Kidney epithelial cell (primary cell): ENCODE data around the gene ROR1. TPM values are rescaled to one million over a fixed set of nuclear protein-coding genes. Genes with fewer than 3 reads are reported as not detected.

Source experiments
- DNase-seq: peaks from one replicate; pipeline ENCODE4 v3.0.0-alpha.2; 2010; ENCODE audit warnings: low read depth
- H3K27me3 ChIP-seq: 2 replicates; pipeline ENCODE4 v1.6.0; 2011; ENCODE audit warnings: low read length; ENCODE audit not compliant: control insufficient read depth, insufficient read depth
- H3K36me3 ChIP-seq: 2 replicates; pipeline ENCODE4 v1.5.1; 2011; ENCODE audit warnings: low read length; ENCODE audit not compliant: control insufficient read depth, insufficient read depth
- H3K4me3 ChIP-seq: 2 replicates; pipeline ENCODE4 v1.5.1; 2011; ENCODE audit warnings: low read depth, mild to moderate bottlenecking, control low read depth, low read length
- CTCF ChIP-seq: IDR thresholded peaks from 2 replicates; pipeline ENCODE4 v1.5.1; 2011; ENCODE audit warnings: mild to moderate bottlenecking, moderate library complexity, low read length, control low read depth, inconsistent platforms; ENCODE audit not compliant: insufficient read depth, poor library complexity, severe bottlenecking
- total RNA-seq: library from RNA; depleted of rRNA; stranded (reverse); fragments of >200 nt; gene quantifications from 2 replicates; pipeline ENCODE4 v1.2.3, GENCODE V29; 2015

Gene ROR1
- total RNA-seq, 1 donor from 2014 or later = 21.5 TPM

DNA sequence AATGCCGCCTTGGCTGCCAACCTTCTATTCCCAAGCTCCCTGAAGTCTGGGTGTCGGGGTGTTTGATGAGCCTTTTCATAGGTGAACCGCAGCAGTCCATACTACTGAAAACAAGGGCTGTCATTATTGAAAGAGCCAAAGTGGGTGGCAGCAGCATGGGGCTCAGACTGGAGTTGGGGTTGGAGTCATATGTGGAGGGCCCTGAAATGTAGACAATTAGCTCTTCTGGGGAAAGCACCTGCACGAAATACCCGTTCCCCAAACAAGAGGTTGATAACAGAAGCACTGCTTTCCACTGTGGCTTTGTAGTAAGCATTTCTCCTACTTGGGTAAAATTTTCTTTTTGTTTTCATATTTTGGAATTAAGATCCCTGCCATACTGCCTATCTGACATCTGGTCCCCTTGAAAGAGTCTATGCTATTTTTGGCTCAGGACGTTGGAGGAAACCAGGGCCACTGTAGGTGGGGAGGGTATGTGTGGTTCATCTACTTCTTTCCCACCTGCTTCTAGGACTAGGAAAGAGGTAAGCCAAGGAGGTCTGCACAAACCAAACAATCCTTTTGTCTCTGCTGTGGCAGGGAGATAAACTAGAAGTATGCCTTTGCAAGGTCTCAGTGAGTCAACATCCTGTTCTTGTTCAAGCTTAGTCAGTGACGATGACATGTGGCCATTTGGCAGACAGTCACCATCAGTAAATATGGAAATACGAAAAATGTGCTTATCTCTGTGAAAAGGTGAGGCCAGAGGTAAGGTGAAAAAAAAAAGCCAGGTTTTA lies 232.6 kb downstream of the ROR1 start:
- no peaks in the 10 kb centered on the region for H3K36me3 ChIP-seq
- DNase-seq = peak; percentile 63
- no peak for TF ChIP-seq CTCF

GRCh38 chr1:64010316-64010715 lies 236.5 kb downstream of the ROR1 start:
- no peak overlapping the region for H3K4me3 ChIP-seq
- no peak for DNase-seq
- H3K27me3 ChIP-seq = no peaks in the 10 kb centered on the region
- H3K36me3 ChIP-seq = no peaks in the 10 kb centered on the region
- no peak for TF ChIP-seq CTCF

More for the DNA sequence above, 232.6 kb downstream of the ROR1 start:
- Histone ChIP-seq H3K27me3 (no peaks in the 10 kb centered on the region), H3K4me3 (no peak overlapping the region)

- H3K4me3 ChIP-seq = no peak overlapping the region
- no peak for TF ChIP-seq CTCF
These were observed 239.6 kb downstream of the ROR1 start for GRCh38 chr1:64013395-64013794.

DNA sequence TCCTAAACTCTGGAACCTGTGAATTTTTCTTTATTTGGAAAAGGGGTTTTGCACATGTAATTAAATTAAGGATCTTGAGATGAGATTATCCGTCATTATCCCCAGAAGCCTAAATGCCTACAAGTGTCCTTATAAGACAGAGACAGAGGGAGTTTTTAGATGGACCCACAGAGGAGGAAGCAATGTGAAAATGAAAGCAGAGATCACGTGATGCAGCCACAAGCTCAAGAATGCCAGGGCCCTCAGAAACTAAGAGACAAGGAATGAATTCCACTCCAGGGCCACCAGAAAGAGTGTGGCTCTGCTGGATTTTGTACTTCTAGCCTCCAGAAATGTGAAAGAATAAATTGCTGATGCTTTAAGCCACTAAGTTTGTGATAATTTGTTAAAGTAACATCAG lies 246.0 kb downstream of the ROR1 start:
- Histone ChIP-seq H3K4me3 (no peak overlapping the region), H3K27me3 (no peaks in the 10 kb centered on the region), H3K36me3 (no peaks in the 10 kb centered on the region)
- TF ChIP-seq CTCF = no peak
- DNase-seq = no peak

More at GRCh38 chr1:64013395-64013794, 239.6 kb downstream of the ROR1 start:
- H3K36me3 ChIP-seq = no peaks in the 10 kb centered on the region
- H3K27me3 ChIP-seq = no peaks in the 10 kb centered on the region
- DNase-seq = no peak

DNA sequence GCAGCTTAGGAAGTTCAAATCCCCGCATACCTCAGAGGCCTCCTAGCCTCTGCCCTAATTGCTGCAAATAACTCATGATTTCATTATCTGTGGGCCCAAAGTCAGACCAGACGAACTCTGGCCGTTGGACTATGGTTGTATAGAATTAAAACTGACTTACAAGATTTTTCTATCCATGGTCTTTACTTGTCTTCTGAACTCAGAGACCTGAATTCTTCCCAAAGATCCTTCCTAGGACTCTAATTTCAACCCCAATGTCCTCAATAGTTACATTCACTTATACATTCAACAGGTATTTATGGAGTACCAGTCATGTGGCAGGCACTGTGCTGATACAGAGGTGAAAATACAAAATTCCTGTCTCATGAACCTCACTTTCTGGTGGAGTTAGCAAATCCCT lies 247.2 kb downstream of the ROR1 start:
- TF ChIP-seq CTCF = no peak
- Histone ChIP-seq H3K4me3 (no peak overlapping the region), H3K36me3 (no peaks in the 10 kb centered on the region), H3K27me3 (no peaks in the 10 kb centered on the region)
- DNase-seq = no peak

GRCh38 chr1:64025051-64025450 lies 251.2 kb downstream of the ROR1 start:
- no peak for DNase-seq
- no peaks in the 10 kb centered on the region for H3K36me3 ChIP-seq
- TF ChIP-seq CTCF = no peak
- H3K4me3 ChIP-seq = no peak overlapping the region
- H3K27me3 ChIP-seq = no peaks in the 10 kb centered on the region
